Measurements from ENCODE around the gene PP2D1. TPM values are rescaled to one million over a fixed set of nuclear protein-coding genes. Genes with fewer than 3 reads are reported as not detected.
A peak's percentile ranks its signal among the peaks of the same experiment; 100 is the strongest.

PP2D1 gene
- total and polyA plus RNA-seq, 9 of the 15 experiments (the other 6 are each of a cell fraction or from before 2014, with no cell fraction given): 0.07 to 0.10 TPM; not detected in 7

GRCh38 chr3:19947549-19948225 lies 64.4 kb downstream of the PP2D1 start (continued):
- no peak for TF ChIP-seq USF2 (CRISPR knock-in tag; IDR thresholded peaks at IDR 0.05)
- no peak for TF ChIP-seq HNRNPUL1 (IDR thresholded peaks at IDR 0.05; ENCODE audit: low read length)
- no peak for TF ChIP-seq REST (IDR thresholded peaks at IDR 0.05; ENCODE audit: borderline replicate concordance)
- 0 out of 2 replicates have a peak, but pooled peaks have one; percentile 43 for TF ChIP-seq REST (CRISPR knock-in tag; IDR thresholded peaks at IDR 0.05; ENCODE audit: low read depth)
- TF ChIP-seq KAT7 (CRISPR knock-in tag; IDR thresholded peaks at IDR 0.05; ENCODE audit: borderline replicate concordance): peak; percentile 99
- no peak for TF ChIP-seq CUX1 (CRISPR knock-in tag; IDR thresholded peaks at IDR 0.05)
- no peak for TF ChIP-seq RBM15 (IDR thresholded peaks at IDR 0.05; ENCODE audit: insufficient read depth, low read length)
- TF ChIP-seq NR3C1 (CRISPR knock-in tag; IDR thresholded peaks at IDR 0.05): no peak
- TF ChIP-seq ZNF583 (CRISPR knock-in tag; IDR thresholded peaks at IDR 0.05): 0 out of 2 replicates have a peak, but pooled peaks have one; percentile 63
- TF ChIP-seq CC2D1A (IDR thresholded peaks at IDR 0.05): no peak
- TF ChIP-seq MECOM (CRISPR knock-in tag; IDR thresholded peaks at IDR 0.05): no peak
- TF ChIP-seq ZNF766 (CRISPR knock-in tag; conservative IDR thresholded peaks at IDR 0.05): no peak
- TF ChIP-seq HDAC2 (IDR thresholded peaks at IDR 0.05): no peak

Data from K562 (cell line).